AG04450 (cell line): Measurements from ENCODE around the gene MAPKAPK2. TPM values are rescaled to one million over a fixed set of nuclear protein-coding genes. Genes with fewer than 3 reads are reported as not detected.

ENCODE experiments used
- CTCF ChIA-PET: fragments of 300-600, 350-600 bp; formaldehyde crosslinking; extraction: SDS; loops from one replicate; lab custom pipeline; 2022; ENCODE audit warnings: antibody characterized with exemption, inconsistent platforms; lab: Charles Lee
- POLR2A ChIA-PET: fragments of 350-600 bp; formaldehyde crosslinking; extraction: SDS; loops from one replicate; lab custom pipeline; 2021; ENCODE audit warnings: antibody characterized with exemption, inconsistent platforms; lab: Yijun Ruan, JAX
- DNase-seq: peaks from one replicate; pipeline ENCODE4 v3.0.0-alpha.2; 2011; ENCODE audit warnings: low read depth, low spot score
- H3K27ac ChIP-seq: one replicate; pipeline ENCODE4 v1.5.1; 2012; ENCODE audit warnings: low read depth, low read length, control low read depth
- H3K27me3 ChIP-seq: one replicate; pipeline ENCODE4 v1.6.0; 2012; ENCODE audit warnings: low read length; ENCODE audit not compliant: control insufficient read depth, insufficient read depth
- H3K4me3 ChIP-seq: 2 replicates; pipeline ENCODE4 v1.5.1; 2011; ENCODE audit warnings: mild to moderate bottlenecking, low read depth, low read length, control low read depth
- H3K9me3 ChIP-seq: 2 replicates; pipeline ENCODE4 v1.5.1; 2012; ENCODE audit warnings: low read length; ENCODE audit not compliant: control insufficient read depth, insufficient read depth
- CTCF ChIP-seq: IDR thresholded peaks from 2 replicates; pipeline ENCODE4 v1.5.1; 2011; ENCODE audit warnings: low read depth, low read length, control low read depth, inconsistent platforms
- polyA plus RNA-seq: library from polyadenylated mRNA; depleted of rRNA; stranded (reverse); fragments of >200 nt; gene quantifications from 2 replicates; pipeline ENCODE4 v1.2.3, GENCODE V29; 2011

The MAPKAPK2 gene
- polyA plus RNA-seq, 1 experiment = 64.9 TPM

GRCh38 chr1:206654828-206655227, 29.9 kb upstream of the MAPKAPK2 start:
- Histone ChIP-seq H3K27me3 (peaks cover under 1% of the 10 kb centered on the region), H3K4me3 (no peak overlapping the region), H3K9me3 (no peaks in the 10 kb centered on the region; the same call in 1 of the 2 replicates), H3K27ac (no peak overlapping the region)
- DNase-seq = no peak
- no peak for TF ChIP-seq CTCF
- ChIA-PET CTCF (interaction anchor here (0.7 to 5.1 kb wide), 5 partner anchors 9 to 164 kb away, joined by 3 to 55 read pairs (median 3); partner anchors contain the start of gene DYRK3), POLR2A (interaction anchor here (1.2 kb wide), 1 partner anchor 19 kb away, joined by 3 read pairs; the partner anchor contains the start of gene DYRK3)

- Histone ChIP-seq H3K4me3 (no peak overlapping the region), H3K27ac (peak overlapping the region; percentile 21), H3K9me3 (no peaks in the 10 kb centered on the region; the same call in 1 of the 2 replicates), H3K27me3 (peaks cover 2% of the 10 kb centered on the region)
- ChIA-PET CTCF (interaction anchor here (0.7 to 5.1 kb wide), 6 partner anchors 9 to 165 kb away, joined by 3 to 55 read pairs (median 3); no protein-coding TSS in a partner anchor), POLR2A (interaction anchor here (1.2 kb wide), 1 partner anchor 20 kb away, joined by 3 read pairs; the partner anchor contains the start of gene DYRK3)
- TF ChIP-seq CTCF = no peak
- DNase-seq = no peak
Measured at GRCh38 chr1:206655471-206655882, 29.2 kb upstream of the MAPKAPK2 start.

- ChIA-PET POLR2A (no interaction called here), CTCF (interaction anchor here (1.4 to 5.1 kb wide), 3 partner anchors 7 to 26 kb away, joined by 7 to 55 read pairs (median 23); no protein-coding TSS in a partner anchor)
- no peak for TF ChIP-seq CTCF
- Histone ChIP-seq H3K4me3 (no peak overlapping the region), H3K27me3 (peaks cover 2% of the 10 kb centered on the region), H3K27ac (no peak overlapping the region), H3K9me3 (no peaks in the 10 kb centered on the region; the same call in 1 of the 2 replicates)
- DNase-seq = no peak
Measured at GRCh38 chr1:206656936-206657335, 27.8 kb upstream of the MAPKAPK2 start.

- TF ChIP-seq CTCF = no peak
- H3K27me3 ChIP-seq = peaks cover 5% of the 10 kb centered on the region
- ChIA-PET CTCF (interaction anchor here (1.0 to 11.0 kb wide), 5 partner anchors 9 to 49 kb away, joined by 3 to 202 read pairs (median 7); partner anchors contain the start of gene DYRK3), POLR2A (interaction anchor here (0.5 kb wide), 1 partner anchor 22 kb away, joined by 3 read pairs; the partner anchor contains the start of gene DYRK3)
- H3K9me3 ChIP-seq = no peaks in the 10 kb centered on the region; the same call in 1 of the 2 replicates
- no peak overlapping the region for H3K4me3 ChIP-seq
- DNase-seq = no peak
- H3K27ac ChIP-seq = no peak overlapping the region
Measured at GRCh38 chr1:206657751-206658150, 27.0 kb upstream of the MAPKAPK2 start.
